Endothelial cell (in vitro differentiated cells): ENCODE results near the gene TRMT10C. TPM values are rescaled to one million over a fixed set of nuclear protein-coding genes. Genes with fewer than 3 reads are reported as not detected.

Experiments
- DNase-seq: peaks from one replicate; pipeline ENCODE4 v3.0.0; 2021; ENCODE audit warnings: low spot score
- H3K27ac Mint-ChIP-seq: one replicate; pipeline ENCODE4 v1.8.0; 2021; ENCODE audit warnings: mixed read lengths, inconsistent platforms; ENCODE audit not compliant: unreplicated experiment
- H3K27me3 Mint-ChIP-seq: one replicate; pipeline ENCODE4 v1.8.0; 2021; ENCODE audit warnings: mild to moderate bottlenecking, moderate library complexity, mixed read lengths, inconsistent platforms; ENCODE audit not compliant: unreplicated experiment
- H3K36me3 Mint-ChIP-seq: one replicate; pipeline ENCODE4 v1.8.0; 2021; ENCODE audit warnings: mild to moderate bottlenecking, low read depth, mixed read lengths, inconsistent platforms; ENCODE audit not compliant: unreplicated experiment
- H3K4me1 Mint-ChIP-seq: one replicate; pipeline ENCODE4 v1.8.0; 2021; ENCODE audit warnings: mild to moderate bottlenecking, mixed read lengths, inconsistent platforms; ENCODE audit not compliant: unreplicated experiment
- H3K4me3 Mint-ChIP-seq: one replicate; pipeline ENCODE4 v1.8.0; 2021; ENCODE audit warnings: mild to moderate bottlenecking, mixed read lengths, inconsistent platforms; ENCODE audit not compliant: unreplicated experiment
- H3K9me3 Mint-ChIP-seq: one replicate; pipeline ENCODE4 v1.8.0; 2021; ENCODE audit warnings: mixed read lengths, inconsistent platforms; ENCODE audit not compliant: unreplicated experiment
- total RNA-seq: library from RNA; stranded (reverse); fragmentation: NEBNext Ultra II Directional; extraction: Animal tissue kit (Norgen Biotek cat#: 25700); gene quantifications from one replicate; pipeline ENCODE4 v1.2.1, GENCODE V29; 2021; ENCODE audit not compliant: unreplicated experiment
- TF ChIP-seq, protein P1 (sequence below): fragments of 200-600 bp; sonication (generic); IDR thresholded peaks from one replicate; pipeline ENCODE4 v1.5.0; 2021; ENCODE audit warnings: antibody characterized with exemption; ENCODE audit not compliant: unreplicated experiment

The TRMT10C gene
- total RNA-seq, 1 donor from 2014 or later: 26.3 TPM

DNA sequence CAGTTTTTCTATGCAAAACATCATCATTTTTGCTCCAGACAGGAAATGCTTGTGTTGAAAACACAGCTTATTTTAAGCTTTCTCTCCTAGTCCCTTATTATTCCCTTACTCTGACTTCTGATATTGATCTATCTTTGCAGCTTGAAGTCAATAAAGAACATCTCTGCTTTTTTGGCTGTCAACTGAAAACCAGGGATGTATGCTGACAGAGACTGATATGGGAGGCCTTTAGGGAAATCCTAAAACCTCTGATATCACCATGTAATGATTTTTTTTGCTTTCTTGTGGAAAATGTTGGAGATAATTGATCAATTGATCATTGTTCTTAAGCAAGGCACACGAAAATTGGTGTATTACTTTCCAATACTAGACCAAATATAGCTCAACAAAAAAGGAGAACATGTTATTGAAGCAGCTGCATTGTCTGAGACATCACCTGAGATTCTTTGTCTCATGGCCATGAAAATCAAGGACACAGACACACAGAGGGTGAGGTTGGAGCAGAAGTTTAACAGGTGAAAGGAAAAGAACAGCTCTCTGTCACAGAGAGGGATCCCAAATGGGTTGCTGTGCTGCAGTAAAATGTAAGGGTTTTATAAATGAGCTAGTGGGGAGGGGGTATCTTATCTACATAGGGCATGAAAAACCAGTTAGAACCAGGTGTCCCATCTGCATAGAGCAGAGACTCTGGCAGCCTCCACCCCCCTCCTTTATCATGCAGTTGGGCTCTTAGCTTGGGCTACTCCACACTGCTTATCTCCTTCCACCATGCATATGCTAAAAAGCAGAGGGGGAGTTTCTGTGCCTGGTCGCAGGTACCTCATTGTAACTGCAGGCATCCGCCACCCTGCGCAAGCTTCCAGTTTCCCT, 31.6 kb upstream of the TRMT10C start:
- TF ChIP-seq, protein P1, sequence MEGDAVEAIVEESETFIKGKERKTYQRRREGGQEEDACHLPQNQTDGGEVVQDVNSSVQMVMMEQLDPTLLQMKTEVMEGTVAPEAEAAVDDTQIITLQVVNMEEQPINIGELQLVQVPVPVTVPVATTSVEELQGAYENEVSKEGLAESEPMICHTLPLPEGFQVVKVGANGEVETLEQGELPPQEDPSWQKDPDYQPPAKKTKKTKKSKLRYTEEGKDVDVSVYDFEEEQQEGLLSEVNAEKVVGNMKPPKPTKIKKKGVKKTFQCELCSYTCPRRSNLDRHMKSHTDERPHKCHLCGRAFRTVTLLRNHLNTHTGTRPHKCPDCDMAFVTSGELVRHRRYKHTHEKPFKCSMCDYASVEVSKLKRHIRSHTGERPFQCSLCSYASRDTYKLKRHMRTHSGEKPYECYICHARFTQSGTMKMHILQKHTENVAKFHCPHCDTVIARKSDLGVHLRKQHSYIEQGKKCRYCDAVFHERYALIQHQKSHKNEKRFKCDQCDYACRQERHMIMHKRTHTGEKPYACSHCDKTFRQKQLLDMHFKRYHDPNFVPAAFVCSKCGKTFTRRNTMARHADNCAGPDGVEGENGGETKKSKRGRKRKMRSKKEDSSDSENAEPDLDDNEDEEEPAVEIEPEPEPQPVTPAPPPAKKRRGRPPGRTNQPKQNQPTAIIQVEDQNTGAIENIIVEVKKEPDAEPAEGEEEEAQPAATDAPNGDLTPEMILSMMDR: no peak
- Mint-ChIP-seq H3K4me3 (no peak overlapping the region), H3K27me3 (peaks cover 7% of the 10 kb centered on the region), H3K36me3 (peaks cover 14% of the 10 kb centered on the region), H3K27ac (no peak overlapping the region), H3K9me3 (peaks cover 5% of the 10 kb centered on the region), H3K4me1 (peaks cover 17% of the 10 kb centered on the region)
- DNase-seq: no peak

DNA sequence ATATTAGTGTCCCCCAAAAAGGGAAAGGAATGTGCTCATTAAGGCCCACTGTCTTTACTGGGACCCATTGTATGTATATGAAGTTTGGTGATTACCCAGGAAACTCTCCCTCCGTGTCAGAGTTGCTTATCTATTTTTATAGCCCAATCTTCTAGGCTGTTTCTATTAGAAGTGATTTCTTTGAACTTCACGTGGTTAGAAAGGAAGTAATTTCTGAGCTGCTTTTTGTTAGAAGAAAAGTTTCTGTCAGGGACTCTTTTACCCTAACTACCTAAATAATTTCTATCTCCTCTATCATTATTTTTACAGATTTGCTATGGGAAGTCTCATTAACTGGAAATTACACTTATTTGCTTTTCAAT, 31.0 kb upstream of the TRMT10C start:
- peaks cover 14% of the 10 kb centered on the region for H3K36me3 Mint-ChIP-seq
- H3K27me3 Mint-ChIP-seq: peaks cover 5% of the 10 kb centered on the region
- no peak overlapping the region for H3K27ac Mint-ChIP-seq
- no peak for DNase-seq
- H3K4me3 Mint-ChIP-seq: no peak overlapping the region
- peaks cover 17% of the 10 kb centered on the region for H3K4me1 Mint-ChIP-seq
- peaks cover 5% of the 10 kb centered on the region for H3K9me3 Mint-ChIP-seq
- TF ChIP-seq, protein P1: no peak

DNA sequence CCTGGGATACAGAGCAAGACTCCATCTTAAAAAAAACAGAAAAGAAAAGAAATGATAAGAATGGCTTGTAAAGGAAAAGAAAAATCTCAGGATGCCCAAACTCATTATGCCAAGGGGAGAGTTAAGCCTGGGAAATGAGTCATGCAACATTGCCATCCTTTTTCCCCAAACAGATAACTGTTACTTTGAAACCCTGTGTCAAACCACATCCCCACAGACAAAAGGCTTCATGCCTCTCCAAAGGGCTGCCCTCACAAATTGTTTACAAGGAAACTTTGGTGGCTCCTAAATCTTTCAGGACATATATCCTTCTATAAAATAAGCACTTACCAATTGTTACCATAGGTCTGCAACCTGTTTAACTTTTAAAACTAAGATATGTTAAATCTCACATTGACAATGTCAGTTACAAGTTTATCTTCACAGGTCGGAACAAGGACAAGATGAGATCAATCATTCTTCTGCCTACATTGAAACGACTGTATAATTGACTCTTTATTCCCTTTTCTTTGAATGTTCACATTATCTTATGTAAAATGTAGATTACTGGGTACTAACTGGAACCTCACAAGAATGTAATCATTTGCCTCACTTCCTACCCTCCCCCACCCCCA, 30.1 kb upstream of the TRMT10C start:
- H3K4me1 Mint-ChIP-seq: peaks cover 17% of the 10 kb centered on the region
- H3K27ac Mint-ChIP-seq: no peak overlapping the region
- peaks cover 4% of the 10 kb centered on the region for H3K27me3 Mint-ChIP-seq
- no peak for DNase-seq
- H3K9me3 Mint-ChIP-seq: peaks cover 3% of the 10 kb centered on the region
- TF ChIP-seq, protein P1: no peak
- H3K36me3 Mint-ChIP-seq: peaks cover 13% of the 10 kb centered on the region
- H3K4me3 Mint-ChIP-seq: no peak overlapping the region

DNA sequence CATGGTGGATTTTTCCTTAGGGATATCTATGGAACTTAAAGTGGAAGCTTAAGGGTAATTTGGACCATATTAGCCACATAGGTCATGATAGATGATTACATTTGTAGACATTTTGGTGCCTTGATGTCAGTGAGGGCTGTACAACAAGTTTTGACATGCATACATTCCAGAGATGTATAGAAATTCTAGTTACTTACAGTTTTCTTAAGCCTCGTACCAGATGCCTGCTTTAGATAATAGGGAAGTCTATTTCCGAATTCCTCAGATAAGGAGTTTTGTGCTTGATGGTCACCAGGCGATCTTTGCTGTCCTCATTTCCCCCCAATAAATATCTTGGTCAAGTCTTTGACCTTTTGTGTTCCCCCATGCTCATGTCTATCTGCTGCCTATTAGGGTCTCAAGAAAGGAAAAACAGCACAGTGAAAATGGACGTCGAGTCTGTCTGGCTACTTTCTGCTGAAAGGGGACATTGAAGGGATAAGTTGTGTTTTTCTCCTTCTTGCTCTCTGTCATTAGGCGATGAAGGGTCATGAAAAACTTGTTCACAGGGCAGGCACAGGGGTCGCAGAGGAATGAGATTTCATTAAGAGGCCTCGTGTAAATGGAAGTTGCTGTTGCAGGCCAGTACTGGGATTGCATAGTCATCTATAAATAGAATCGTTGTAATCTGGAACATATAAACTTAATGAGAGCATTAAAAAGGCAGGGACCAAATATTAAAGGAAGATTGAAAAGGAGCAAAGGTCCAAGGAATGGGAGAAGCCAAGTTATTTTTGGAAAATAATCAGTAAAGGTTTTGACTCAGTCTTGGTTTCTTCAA, 28.7 kb upstream of the TRMT10C start:
- H3K36me3 Mint-ChIP-seq: peaks cover 10% of the 10 kb centered on the region
- H3K9me3 Mint-ChIP-seq: no peaks in the 10 kb centered on the region
- peaks cover 3% of the 10 kb centered on the region for H3K27me3 Mint-ChIP-seq
- TF ChIP-seq, protein P1: no peak
- DNase-seq: no peak
- H3K4me3 Mint-ChIP-seq: no peak overlapping the region
- H3K4me1 Mint-ChIP-seq: peaks cover 17% of the 10 kb centered on the region
- H3K27ac Mint-ChIP-seq: no peak overlapping the region
